Panc1 (cell line): Measurements from ENCODE around the gene MRPS7. TPM values are rescaled to one million over a fixed set of nuclear protein-coding genes. Genes with fewer than 3 reads are reported as not detected.
A peak's percentile ranks its signal among the peaks of the same experiment; 100 is the strongest.

Experiments
- ATAC-seq: fragments of 200-7000 bp; cut with Tn5 transposase; 2 replicates; pipeline ENCODE4 v1.9.1; 2020; ENCODE audit warnings: mild to moderate bottlenecking, moderate library complexity
- BruUV-seq: library from RNA; stranded (reverse); fragments of 400-500 nt; replicated peaks from 2 replicates; lab custom pipeline; 2021; lab: Mats Ljungman, UMichigan
- CTCF ChIA-PET: fragments of 300-600 bp; sonication (Branson Sonifier 250); formaldehyde crosslinking; loops from one replicate; lab custom pipeline; 2022; ENCODE audit warnings: antibody characterized with exemption; lab: Charles Lee
- POLR2A ChIA-PET: fragments of 300-600 bp; sonication (Branson Sonifier 250); formaldehyde crosslinking; loops from one replicate; lab custom pipeline; 2022; ENCODE audit warnings: antibody characterized with exemption; lab: Charles Lee
- DNase-seq: peaks from one replicate; pipeline ENCODE4 v3.0.0-alpha.2; 2010; ENCODE audit warnings: low read depth, low spot score
- H3K27ac ChIP-seq: 2 replicates; pipeline ENCODE4 v1.5.1; 2011; ENCODE audit warnings: mild to moderate bottlenecking, low read length, inconsistent platforms
- H3K27me3 ChIP-seq: fragments of 200-500 bp; sonication (Bioruptor generic); 2 replicates; pipeline ENCODE4 v1.6.0; 2014; ENCODE audit warnings: low read length, inconsistent platforms; ENCODE audit not compliant: control insufficient read depth, insufficient read depth
- H3K36me3 ChIP-seq: fragments of 200-500 bp; sonication (Bioruptor generic); 2 replicates; pipeline ENCODE4 v1.5.1; 2014; ENCODE audit warnings: inconsistent platforms, mild to moderate bottlenecking, low read length, moderate library complexity; ENCODE audit not compliant: control insufficient read depth, insufficient read depth
- H3K4me1 ChIP-seq: 2 replicates; pipeline ENCODE4 v1.5.1; 2011; ENCODE audit warnings: inconsistent platforms, mild to moderate bottlenecking, low read length, moderate library complexity; ENCODE audit not compliant: control insufficient read depth, insufficient read depth
- H3K4me3 ChIP-seq, 2 experiments: 2 replicates each; pipeline ENCODE4 v1.5.1; 2011 to 2012; ENCODE audit warnings: low read depth in 2 of 2, low read length in 2 of 2, mild to moderate bottlenecking in 2 of 2, inconsistent platforms in 1 of 2, moderate library complexity in 1 of 2
- H3K9me3 ChIP-seq: fragments of 200-500 bp; sonication (Bioruptor generic); 2 replicates; pipeline ENCODE4 v1.5.1; 2014; ENCODE audit warnings: low read depth, mild to moderate bottlenecking, inconsistent platforms, low read length, moderate library complexity; ENCODE audit not compliant: control insufficient read depth, insufficient read depth
- POLR2AphosphoS5 ChIP-seq: IDR thresholded peaks from 2 replicates; pipeline ENCODE4 v1.6.1; 2012; ENCODE audit warnings: mild to moderate bottlenecking, low read depth, low read length, moderate library complexity
- SIN3A ChIP-seq: IDR thresholded peaks from 2 replicates; pipeline ENCODE4 v1.6.1; 2012; ENCODE audit warnings: low read depth, mild to moderate bottlenecking, low read length, moderate library complexity, borderline replicate concordance; ENCODE audit not compliant: insufficient read depth
- TCF7L2 ChIP-seq: IDR thresholded peaks from 2 replicates; pipeline ENCODE4 v1.6.1; 2011; ENCODE audit warnings: mild to moderate bottlenecking, low read depth, low read length, inconsistent platforms
- in situ Hi-C: cut with HindIII; loops from 2 replicates; pipeline ENCODE4 v1.10.0; 2016; ENCODE audit warnings: low sequenced_read_pairs, low pct_unique_long_range_greater_than_20kb
- intact Hi-C: fragments of 100-400 bp; cut with micrococcal nuclease; formaldehyde crosslinking; loops from one replicate; pipeline ENCODE4 v1.10.0; 2022; ENCODE audit not compliant: unreplicated experiment
- total RNA-seq: library from RNA; stranded (reverse); gene quantifications from one replicate; pipeline ENCODE4 v1.2.1, GENCODE V29; 2021; ENCODE audit not compliant: unreplicated experiment
- TF ChIP-seq, protein P1 (sequence below), 2 experiments: IDR thresholded peaks; 2 replicates each; pipeline ENCODE4 v1.6.1; 2011 to 2012; ENCODE audit warnings: low read depth in 2 of 2, control low read depth in 1 of 2, low read length in 1 of 2, mild to moderate bottlenecking in 1 of 2, moderate library complexity in 1 of 2; ENCODE audit not compliant: insufficient read depth in 1 of 2
- TF ChIP-seq, protein P2 (sequence below): fragments of 450-650 bp; IDR thresholded peaks from 2 replicates; pipeline ENCODE4 v1.5.1; 2017; ENCODE audit warnings: mild to moderate bottlenecking

MRPS7 gene
- total RNA-seq, 1 experiment from 2014 or later, result 85.0 TPM

DNA sequence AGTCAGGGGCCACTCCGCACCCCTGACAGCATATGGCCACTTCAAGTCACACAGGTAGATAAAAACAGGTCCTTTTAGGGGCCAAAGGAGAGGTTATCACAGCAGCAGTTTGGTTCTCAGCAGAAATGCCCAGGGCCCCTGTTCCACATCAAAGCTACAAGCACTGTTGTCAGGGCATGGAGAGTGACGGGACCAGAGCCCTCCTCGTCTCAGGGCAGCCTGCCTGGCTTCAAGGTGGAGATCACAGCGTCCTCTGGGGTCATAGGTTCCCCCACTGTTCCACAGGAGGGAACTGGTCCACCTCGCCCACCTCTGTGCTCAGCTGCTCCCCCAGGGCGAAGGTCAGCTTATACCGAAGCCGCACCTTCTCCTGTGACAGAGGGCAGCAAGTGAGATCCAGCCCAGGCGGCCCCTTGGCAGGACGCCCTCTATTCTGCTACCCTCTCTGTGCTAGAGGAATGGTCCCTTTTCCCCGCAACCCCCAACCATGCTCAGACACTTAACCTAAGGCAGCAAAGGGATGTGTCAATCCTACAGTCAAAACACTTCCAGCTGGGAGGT lies 23.6 kb upstream of the MRPS7 start:
- H3K27ac ChIP-seq, result no peak overlapping the region
- in situ Hi-C loops (no loop called here), intact Hi-C loops (no loop called here)
- peak; percentile 3; the same call in 1 of the 2 replicates for ATAC-seq
- H3K36me3 ChIP-seq, result peaks cover 20% of the 10 kb centered on the region
- TF ChIP-seq TCF7L2, result no peak
- no peak for TF ChIP-seq SIN3A
- H3K27me3 ChIP-seq, result no peaks in the 10 kb centered on the region
- POLR2A ChIA-PET, result interaction anchor here (0.6 kb wide), 1 partner anchor 8 kb away, joined by 7 read pairs; no protein-coding TSS in a partner anchor
- H3K4me1 ChIP-seq, result 0 out of 2 replicates have a peak, but pooled peaks cover 3% of the 10 kb centered on the region
- no peaks in the 10 kb centered on the region for H3K9me3 ChIP-seq
- CTCF ChIA-PET, result interaction anchor here (0.6 kb wide), 2 partner anchors 60 to 172 kb away, joined by 3 to 5 read pairs; no protein-coding TSS in a partner anchor
- DNase-seq, result no peak
- H3K4me3 ChIP-seq, result no peak overlapping the region
- TSS peak; percentile 51 for BruUV-seq

DNA sequence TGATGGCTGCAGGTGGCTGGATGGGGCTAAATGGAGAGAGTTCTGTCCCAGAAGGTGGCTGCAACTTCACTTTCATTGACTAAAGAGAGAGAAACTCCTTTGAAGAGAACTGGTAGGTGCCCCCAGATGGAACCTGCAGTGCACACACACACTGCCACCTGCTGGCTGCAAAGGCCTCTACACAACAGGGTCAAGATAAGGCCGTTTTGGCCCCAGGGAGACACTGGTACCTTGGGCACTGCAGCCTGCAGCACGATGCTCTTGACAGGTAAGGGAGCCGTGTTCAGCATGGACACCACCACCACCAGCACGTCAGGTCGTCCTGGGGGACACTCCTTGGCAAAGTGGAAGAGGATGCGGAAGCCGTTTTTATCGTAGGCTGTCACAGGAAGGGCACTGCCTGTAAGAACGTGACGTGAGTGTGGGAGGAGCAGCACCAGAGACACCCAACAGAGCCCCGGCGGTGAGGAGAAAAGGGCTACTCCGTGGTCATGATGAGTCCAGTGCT lies 22.9 kb upstream of the MRPS7 start:
- ChIA-PET CTCF (interaction anchor here (0.6 kb wide), 2 partner anchors 60 to 171 kb away, joined by 3 to 5 read pairs; no protein-coding TSS in a partner anchor), POLR2A (interaction anchor here (0.6 kb wide), 1 partner anchor 35 kb away, joined by 3 read pairs; no protein-coding TSS in a partner anchor)
- no TSS peak for BruUV-seq
- in situ Hi-C loops, result no loop called here
- H3K9me3 ChIP-seq, result no peaks in the 10 kb centered on the region
- TF ChIP-seq, protein P1, sequence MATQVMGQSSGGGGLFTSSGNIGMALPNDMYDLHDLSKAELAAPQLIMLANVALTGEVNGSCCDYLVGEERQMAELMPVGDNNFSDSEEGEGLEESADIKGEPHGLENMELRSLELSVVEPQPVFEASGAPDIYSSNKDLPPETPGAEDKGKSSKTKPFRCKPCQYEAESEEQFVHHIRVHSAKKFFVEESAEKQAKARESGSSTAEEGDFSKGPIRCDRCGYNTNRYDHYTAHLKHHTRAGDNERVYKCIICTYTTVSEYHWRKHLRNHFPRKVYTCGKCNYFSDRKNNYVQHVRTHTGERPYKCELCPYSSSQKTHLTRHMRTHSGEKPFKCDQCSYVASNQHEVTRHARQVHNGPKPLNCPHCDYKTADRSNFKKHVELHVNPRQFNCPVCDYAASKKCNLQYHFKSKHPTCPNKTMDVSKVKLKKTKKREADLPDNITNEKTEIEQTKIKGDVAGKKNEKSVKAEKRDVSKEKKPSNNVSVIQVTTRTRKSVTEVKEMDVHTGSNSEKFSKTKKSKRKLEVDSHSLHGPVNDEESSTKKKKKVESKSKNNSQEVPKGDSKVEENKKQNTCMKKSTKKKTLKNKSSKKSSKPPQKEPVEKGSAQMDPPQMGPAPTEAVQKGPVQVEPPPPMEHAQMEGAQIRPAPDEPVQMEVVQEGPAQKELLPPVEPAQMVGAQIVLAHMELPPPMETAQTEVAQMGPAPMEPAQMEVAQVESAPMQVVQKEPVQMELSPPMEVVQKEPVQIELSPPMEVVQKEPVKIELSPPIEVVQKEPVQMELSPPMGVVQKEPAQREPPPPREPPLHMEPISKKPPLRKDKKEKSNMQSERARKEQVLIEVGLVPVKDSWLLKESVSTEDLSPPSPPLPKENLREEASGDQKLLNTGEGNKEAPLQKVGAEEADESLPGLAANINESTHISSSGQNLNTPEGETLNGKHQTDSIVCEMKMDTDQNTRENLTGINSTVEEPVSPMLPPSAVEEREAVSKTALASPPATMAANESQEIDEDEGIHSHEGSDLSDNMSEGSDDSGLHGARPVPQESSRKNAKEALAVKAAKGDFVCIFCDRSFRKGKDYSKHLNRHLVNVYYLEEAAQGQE (IDR thresholded peaks at IDR 0.05; ENCODE audit: insufficient read depth in 1 of 2, low read depth in 2 of 2, low read length in 1 of 2), result no peak
- TF ChIP-seq, protein P2, sequence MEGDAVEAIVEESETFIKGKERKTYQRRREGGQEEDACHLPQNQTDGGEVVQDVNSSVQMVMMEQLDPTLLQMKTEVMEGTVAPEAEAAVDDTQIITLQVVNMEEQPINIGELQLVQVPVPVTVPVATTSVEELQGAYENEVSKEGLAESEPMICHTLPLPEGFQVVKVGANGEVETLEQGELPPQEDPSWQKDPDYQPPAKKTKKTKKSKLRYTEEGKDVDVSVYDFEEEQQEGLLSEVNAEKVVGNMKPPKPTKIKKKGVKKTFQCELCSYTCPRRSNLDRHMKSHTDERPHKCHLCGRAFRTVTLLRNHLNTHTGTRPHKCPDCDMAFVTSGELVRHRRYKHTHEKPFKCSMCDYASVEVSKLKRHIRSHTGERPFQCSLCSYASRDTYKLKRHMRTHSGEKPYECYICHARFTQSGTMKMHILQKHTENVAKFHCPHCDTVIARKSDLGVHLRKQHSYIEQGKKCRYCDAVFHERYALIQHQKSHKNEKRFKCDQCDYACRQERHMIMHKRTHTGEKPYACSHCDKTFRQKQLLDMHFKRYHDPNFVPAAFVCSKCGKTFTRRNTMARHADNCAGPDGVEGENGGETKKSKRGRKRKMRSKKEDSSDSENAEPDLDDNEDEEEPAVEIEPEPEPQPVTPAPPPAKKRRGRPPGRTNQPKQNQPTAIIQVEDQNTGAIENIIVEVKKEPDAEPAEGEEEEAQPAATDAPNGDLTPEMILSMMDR, result peak; percentile 96
- no peak for TF ChIP-seq SIN3A
- TF ChIP-seq POLR2AphosphoS5, result peak; percentile 58
- TF ChIP-seq TCF7L2, result no peak
- no peak overlapping the region for H3K4me3 ChIP-seq
- intact Hi-C loops, result no loop called here
- H3K4me1 ChIP-seq, result 0 out of 2 replicates have a peak, but pooled peaks cover 3% of the 10 kb centered on the region
- ATAC-seq (peak; percentile 85), DNase-seq (peak; percentile 33)
- H3K36me3 ChIP-seq, result peaks cover 20% of the 10 kb centered on the region
- no peaks in the 10 kb centered on the region for H3K27me3 ChIP-seq
- H3K27ac ChIP-seq, result no peak overlapping the region
